Neural crest cell (in vitro differentiated cells): ENCODE results near the gene MAGI2. TPM values are rescaled to one million over a fixed set of nuclear protein-coding genes. Genes with fewer than 3 reads are reported as not detected.
A peak's percentile ranks its signal among the peaks of the same experiment; 100 is the strongest.

Experiments
- DNase-seq: peaks from one replicate; pipeline ENCODE4 v3.0.0; 2021; ENCODE audit warnings: low read depth, mixed read lengths, low spot score
- H3K27ac Mint-ChIP-seq: one replicate; pipeline ENCODE4 v1.8.0; 2021; ENCODE audit warnings: mild to moderate bottlenecking, mixed read lengths; ENCODE audit not compliant: unreplicated experiment
- H3K27me3 Mint-ChIP-seq: 2 replicates; pipeline ENCODE4 v1.8.0; 2021; ENCODE audit warnings: low read depth, mild to moderate bottlenecking, mixed read lengths
- H3K36me3 Mint-ChIP-seq: 2 replicates; pipeline ENCODE4 v1.8.0; 2021; ENCODE audit warnings: low read depth, mild to moderate bottlenecking, mixed read lengths
- H3K4me1 Mint-ChIP-seq: 2 replicates; pipeline ENCODE4 v1.8.0; 2021; ENCODE audit warnings: mixed read lengths
- H3K4me3 Mint-ChIP-seq: one replicate; pipeline ENCODE4 v1.8.0; 2021; ENCODE audit warnings: mild to moderate bottlenecking, mixed read lengths
- H3K9me3 Mint-ChIP-seq: 2 replicates; pipeline ENCODE4 v1.8.0; 2021; ENCODE audit warnings: mixed read lengths
- total RNA-seq: library from RNA; stranded (reverse); gene quantifications from 2 replicates; pipeline ENCODE4 v1.2.1, GENCODE V29; 2021
- TF ChIP-seq, protein P1 (sequence below): fragments of 200-600 bp; sonication (generic); conservative IDR thresholded peaks from 2 replicates; pipeline ENCODE4 v1.5.0; 2021; ENCODE audit warnings: antibody characterized with exemption, mild to moderate bottlenecking

The MAGI2 gene
- total RNA-seq, 1 donor from 2014 or later = 10.0 TPM

DNA sequence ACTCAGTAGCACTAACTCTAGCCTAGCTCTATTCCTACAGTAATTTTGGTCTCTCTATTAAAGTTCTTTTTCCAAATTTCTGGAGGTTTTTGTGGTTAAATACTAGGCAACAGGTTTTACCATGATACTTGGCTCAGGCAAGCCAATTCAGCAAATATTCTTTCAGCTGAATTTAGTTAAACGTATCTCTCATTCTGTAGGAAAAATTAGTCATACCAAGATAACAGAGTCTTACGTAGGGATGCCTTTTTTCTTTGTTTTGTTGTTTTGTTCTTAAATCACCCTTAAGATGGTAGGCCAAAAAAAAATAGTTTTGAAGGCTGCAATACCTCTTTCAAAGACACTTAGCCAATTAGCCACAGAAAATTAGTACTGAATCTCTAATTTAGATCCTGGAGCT lies 180.5 kb downstream of the MAGI2 start:
- no peak overlapping the region for H3K4me3 Mint-ChIP-seq
- peaks cover 5% of the 10 kb centered on the region for H3K4me1 Mint-ChIP-seq
- TF ChIP-seq, protein P1, sequence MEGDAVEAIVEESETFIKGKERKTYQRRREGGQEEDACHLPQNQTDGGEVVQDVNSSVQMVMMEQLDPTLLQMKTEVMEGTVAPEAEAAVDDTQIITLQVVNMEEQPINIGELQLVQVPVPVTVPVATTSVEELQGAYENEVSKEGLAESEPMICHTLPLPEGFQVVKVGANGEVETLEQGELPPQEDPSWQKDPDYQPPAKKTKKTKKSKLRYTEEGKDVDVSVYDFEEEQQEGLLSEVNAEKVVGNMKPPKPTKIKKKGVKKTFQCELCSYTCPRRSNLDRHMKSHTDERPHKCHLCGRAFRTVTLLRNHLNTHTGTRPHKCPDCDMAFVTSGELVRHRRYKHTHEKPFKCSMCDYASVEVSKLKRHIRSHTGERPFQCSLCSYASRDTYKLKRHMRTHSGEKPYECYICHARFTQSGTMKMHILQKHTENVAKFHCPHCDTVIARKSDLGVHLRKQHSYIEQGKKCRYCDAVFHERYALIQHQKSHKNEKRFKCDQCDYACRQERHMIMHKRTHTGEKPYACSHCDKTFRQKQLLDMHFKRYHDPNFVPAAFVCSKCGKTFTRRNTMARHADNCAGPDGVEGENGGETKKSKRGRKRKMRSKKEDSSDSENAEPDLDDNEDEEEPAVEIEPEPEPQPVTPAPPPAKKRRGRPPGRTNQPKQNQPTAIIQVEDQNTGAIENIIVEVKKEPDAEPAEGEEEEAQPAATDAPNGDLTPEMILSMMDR = no peak
- no peak overlapping the region for H3K27ac Mint-ChIP-seq
- no peaks in the 10 kb centered on the region for H3K27me3 Mint-ChIP-seq
- no peak for DNase-seq
- peaks cover 6% of the 10 kb centered on the region for H3K9me3 Mint-ChIP-seq
- H3K36me3 Mint-ChIP-seq = no peaks in the 10 kb centered on the region

DNA sequence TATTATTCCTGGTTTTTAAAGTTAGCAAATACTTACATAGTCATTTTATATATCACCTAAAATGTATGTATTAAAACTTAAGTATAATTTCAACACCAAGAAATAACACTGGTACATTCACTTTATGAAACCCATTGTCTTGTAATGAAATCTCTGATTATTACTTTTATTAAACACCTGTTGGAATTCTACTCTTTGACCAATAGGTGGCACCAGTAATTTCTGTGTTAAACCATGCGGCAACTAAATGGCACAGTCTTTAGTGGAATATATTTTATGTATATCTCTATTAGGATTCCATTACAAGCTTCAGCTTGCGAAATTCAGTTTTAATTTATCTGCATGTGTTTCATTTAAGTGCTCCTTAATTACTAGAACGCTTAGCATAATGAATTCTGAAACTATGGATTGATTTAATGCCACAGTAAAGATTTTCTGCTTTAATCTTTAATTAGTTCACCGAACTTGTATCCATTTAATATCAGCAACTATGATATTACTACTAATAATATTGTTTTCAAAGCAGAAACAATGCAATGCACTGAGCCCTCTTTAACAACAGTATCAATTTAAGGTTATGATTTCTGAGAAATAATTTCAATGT lies 181.3 kb downstream of the MAGI2 start:
- Mint-ChIP-seq H3K4me1 (peaks cover 5% of the 10 kb centered on the region), H3K9me3 (peaks cover 6% of the 10 kb centered on the region), H3K27ac (no peak overlapping the region), H3K27me3 (no peaks in the 10 kb centered on the region), H3K36me3 (no peaks in the 10 kb centered on the region), H3K4me3 (no peak overlapping the region)
- no peak for DNase-seq
- TF ChIP-seq, protein P1 = peak; percentile 76

GRCh38 chr7:79268730-79269129 lies 184.7 kb downstream of the MAGI2 start:
- H3K36me3 Mint-ChIP-seq = no peaks in the 10 kb centered on the region
- peaks cover 9% of the 10 kb centered on the region for H3K4me1 Mint-ChIP-seq
- TF ChIP-seq, protein P1 = no peak
- peak overlapping the region; percentile 87 for H3K27ac Mint-ChIP-seq
- H3K27me3 Mint-ChIP-seq = no peaks in the 10 kb centered on the region
- H3K9me3 Mint-ChIP-seq = no peaks in the 10 kb centered on the region
- no peak for DNase-seq
- no peak overlapping the region for H3K4me3 Mint-ChIP-seq

DNA sequence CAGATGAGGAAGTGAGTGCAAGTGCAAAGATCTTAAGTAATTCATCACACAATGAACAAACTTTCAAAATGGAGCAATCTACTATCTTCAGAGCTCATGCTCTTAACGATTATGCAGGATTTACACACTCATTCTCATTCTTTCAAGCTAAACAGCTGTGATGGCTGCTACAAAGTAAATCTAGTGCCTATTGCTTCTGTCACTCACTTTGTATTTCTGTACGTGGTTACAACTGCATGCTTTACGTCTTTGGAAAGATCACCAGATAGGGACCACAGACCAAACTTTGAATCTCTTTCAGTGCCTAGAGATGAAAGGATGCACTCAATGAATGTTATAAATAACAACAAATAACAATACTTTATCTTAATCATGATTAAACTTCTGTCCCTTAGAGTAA lies 194.6 kb downstream of the MAGI2 start:
- DNase-seq = no peak
- H3K27me3 Mint-ChIP-seq = no peaks in the 10 kb centered on the region

DNA sequence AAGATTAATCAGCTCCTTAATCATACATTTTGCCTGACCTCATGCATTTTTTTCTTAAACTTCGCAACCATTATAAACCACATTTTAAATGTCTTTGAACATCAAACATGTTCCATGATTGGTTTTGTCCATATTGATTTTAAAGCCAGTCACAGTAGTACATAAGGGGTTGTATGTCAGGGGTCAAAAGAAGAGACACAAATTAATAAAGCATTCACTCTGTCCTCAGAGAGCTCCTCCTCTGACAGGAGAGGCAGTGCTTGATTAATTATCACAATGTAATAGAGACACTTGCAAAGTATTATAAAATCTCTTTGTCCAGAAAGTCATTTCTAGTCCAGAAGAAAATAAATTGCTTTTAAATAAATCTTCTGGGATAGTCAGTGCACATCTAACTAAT lies 195.5 kb downstream of the MAGI2 start:
- no peak overlapping the region for H3K4me3 Mint-ChIP-seq
- H3K36me3 Mint-ChIP-seq = no peaks in the 10 kb centered on the region
- no peaks in the 10 kb centered on the region for H3K4me1 Mint-ChIP-seq
- no peaks in the 10 kb centered on the region for H3K9me3 Mint-ChIP-seq
- no peaks in the 10 kb centered on the region for H3K27me3 Mint-ChIP-seq
- DNase-seq = no peak
- TF ChIP-seq, protein P1 = no peak
- no peak overlapping the region for H3K27ac Mint-ChIP-seq

More for the DNA sequence above, 194.6 kb downstream of the MAGI2 start:
- Mint-ChIP-seq H3K4me1 (no peaks in the 10 kb centered on the region), H3K4me3 (no peak overlapping the region), H3K36me3 (no peaks in the 10 kb centered on the region), H3K27ac (no peak overlapping the region), H3K9me3 (no peaks in the 10 kb centered on the region)
- TF ChIP-seq, protein P1 = no peak
